SK-MEL-5 (cell line): Measurements from ENCODE around the gene PDIA4. TPM values are rescaled to one million over a fixed set of nuclear protein-coding genes. Genes with fewer than 3 reads are reported as not detected.

ENCODE experiments used
- DNase-seq: peaks from one replicate; pipeline ENCODE4 v3.0.0-alpha.2; 2016; ENCODE audit warnings: low read depth, low spot score
- in situ Hi-C: cut with HindIII; loops from 2 replicates; pipeline ENCODE4 v1.10.0; 2016; ENCODE audit warnings: low sequenced_read_pairs, high pct_unique_total_duplicates, low pct_unique_long_range_greater_than_20kb
- small RNA-seq, 2 experiments: library from RNA; depleted of rRNA; stranded (forward); fragments of <200 nt; gene quantifications; one replicate each; pipeline ENCODE3, GENCODE V24; 2014
- total RNA-seq: library from RNA; depleted of rRNA; stranded (reverse); fragments of >200 nt; shearing (Covaris generic); gene quantifications from 2 replicates; pipeline ENCODE4 v1.2.3, GENCODE V29; 2014; rRNA removed

Gene PDIA4
- total RNA-seq, 1 experiment from 2014 or later: 385 TPM

DNA sequence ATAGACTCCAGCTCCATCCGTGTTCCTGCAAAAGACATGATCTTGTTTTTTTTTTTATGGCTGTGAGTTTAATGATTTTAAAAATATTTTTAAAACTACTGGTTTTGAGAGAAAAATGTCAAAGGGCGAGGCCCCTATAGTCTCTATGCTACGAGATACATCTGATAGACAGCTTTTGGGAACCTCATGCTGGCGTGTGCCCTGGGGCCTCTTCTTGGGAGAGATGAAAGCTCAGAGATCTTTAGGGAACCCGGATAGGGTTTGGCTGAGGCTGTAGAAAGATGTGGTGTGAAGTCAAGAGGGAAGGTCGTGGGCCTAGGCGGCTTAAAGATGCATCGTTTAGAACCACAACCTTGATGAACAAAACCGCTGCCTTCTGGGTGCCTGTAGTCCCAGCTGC lies 70.2 kb downstream of the PDIA4 start:
- in situ Hi-C loops: no loop called here
- DNase-seq: no peak

DNA sequence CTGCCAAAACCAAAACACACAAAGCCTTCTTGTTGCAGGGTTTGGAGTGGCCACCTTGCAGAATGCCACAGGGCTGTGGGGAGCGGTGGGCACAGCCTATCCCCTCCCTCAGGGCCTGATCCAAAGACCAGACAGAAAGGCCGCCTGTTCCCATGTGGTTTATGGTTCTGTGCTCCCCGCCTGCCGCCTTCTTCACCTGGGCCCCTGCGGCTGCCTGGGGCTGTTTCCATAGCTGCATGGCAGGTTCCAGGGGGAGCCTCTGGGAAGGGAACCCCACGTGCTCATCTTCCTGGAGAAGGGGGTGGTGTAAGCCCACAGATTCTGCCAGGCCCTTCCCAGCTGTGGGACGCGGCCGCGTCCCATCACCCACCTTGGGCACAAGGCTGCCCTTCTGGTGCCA lies 73.5 kb downstream of the PDIA4 start:
- no peak for DNase-seq
- in situ Hi-C loops: no loop called here

DNA sequence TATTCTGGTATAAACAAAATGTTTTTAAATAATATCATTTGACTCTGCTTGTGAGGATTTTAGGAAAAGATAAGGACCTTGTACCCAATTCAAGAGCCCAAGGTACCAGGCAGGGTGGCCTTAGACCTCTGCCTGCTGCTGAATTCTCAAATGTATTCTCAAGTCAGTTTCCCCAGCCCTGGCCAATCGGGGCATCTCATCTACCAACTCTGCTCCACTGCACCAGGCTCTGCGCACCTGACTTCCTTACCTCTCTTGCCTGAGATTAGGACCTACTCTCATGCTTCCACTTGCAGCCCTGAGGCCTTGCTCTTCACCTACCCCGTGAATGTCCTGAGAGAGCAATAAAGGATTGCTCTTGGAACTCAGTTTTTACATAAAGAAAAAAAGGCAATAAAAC lies 74.6 kb downstream of the PDIA4 start:
- DNase-seq: no peak
- in situ Hi-C loops: no loop called here

Small RNA genes within 50 kb of the gene (small RNA-seq; reads per million reads assigned to genes)
- gene COX6B1P1: 0 reads per million in 2 experiments
- 0 reads per million in 2 experiments for gene RNU6-650P
- 9.9 to 1,701 reads per million in 2 experiments for gene RNY1
- 4.8 to 469 reads per million in 2 experiments for gene RNY3
- gene RNY4: 19.7 to 29,619 reads per million in 2 experiments

Other genes starting within 250 kb of the PDIA4 start
- 13.4 and 16.7 TPM in 2 replicates for gene EZH2, start 144.2 kb downstream of the PDIA4 start, total RNA-seq
- gene ZNF786, start 62.2 kb upstream of the PDIA4 start, total RNA-seq: 4.6 and 4.9 TPM in 2 replicates
- 1.5 and 1.7 TPM in 2 replicates for gene ZNF425, start 97.8 kb upstream of the PDIA4 start, total RNA-seq
- gene ZNF398, start 118.9 kb upstream of the PDIA4 start, total RNA-seq: 10.5 and 12.0 TPM in 2 replicates
- 22.9 and 24.8 TPM in 2 replicates for gene ZNF282, start 167.0 kb upstream of the PDIA4 start, total RNA-seq
- 6.5 and 6.8 TPM in 2 replicates for gene ZNF212, start 211.1 kb upstream of the PDIA4 start, total RNA-seq
- gene ZNF783, start 233.7 kb upstream of the PDIA4 start, total RNA-seq: 4.4 and 4.8 TPM in 2 replicates